Mesendoderm (in vitro differentiated cells): Measurements from ENCODE around the gene VAMP1.
"Not testable (repeated sequence)": the region's sequence is repeated elsewhere in the genome, so short reads cannot be mapped to it uniquely, and the experiment has no call there.

Source experiments
- DNase-seq: peaks from one replicate; pipeline ENCODE4 v3.0.0; 2013
- H2AK5ac ChIP-seq: 2 replicates; pipeline ENCODE4 v1.6.1; 2013; ENCODE audit warnings: low read length, inconsistent platforms
- H2BK120ac ChIP-seq: 2 replicates; pipeline ENCODE4 v1.6.1; 2013; ENCODE audit warnings: low read depth, mild to moderate bottlenecking, low read length, moderate library complexity, mixed read lengths
- H2BK15ac ChIP-seq: replicated peaks from 2 replicates; pipeline ENCODE4 v1.6.1; 2013; ENCODE audit warnings: low read depth, mild to moderate bottlenecking, moderate library complexity
- H2BK5ac ChIP-seq: 2 replicates; pipeline ENCODE4 v1.6.1; 2013; ENCODE audit warnings: low read length, inconsistent platforms
- H3K18ac ChIP-seq: 2 replicates; pipeline ENCODE4 v1.6.1; 2013; ENCODE audit warnings: mild to moderate bottlenecking, low read length, mixed read lengths
- H3K23ac ChIP-seq: one replicate; pipeline ENCODE4 v1.6.1; 2013; ENCODE audit warnings: low read length
- H3K27ac ChIP-seq: 2 replicates; pipeline ENCODE4 v1.5.1; 2013; ENCODE audit warnings: low read depth, mild to moderate bottlenecking, inconsistent platforms, low read length, moderate library complexity
- H3K27me3 ChIP-seq: 2 replicates; pipeline ENCODE4 v1.6.1; 2013; ENCODE audit warnings: low read length, control low read depth, mild to moderate bottlenecking, inconsistent platforms; ENCODE audit not compliant: insufficient read depth, poor library complexity
- H3K36me3 ChIP-seq: 2 replicates; pipeline ENCODE4 v1.6.1; 2013; ENCODE audit warnings: low read length, inconsistent platforms; ENCODE audit not compliant: control insufficient read depth, insufficient read depth
- H3K4ac ChIP-seq: one replicate; pipeline ENCODE4 v1.6.1; 2013; ENCODE audit warnings: low read depth, mild to moderate bottlenecking, low read length, moderate library complexity
- H3K4me1 ChIP-seq: 2 replicates; pipeline ENCODE4 v1.6.1; 2013; ENCODE audit warnings: low read depth, low read length, inconsistent platforms; ENCODE audit not compliant: control insufficient read depth
- H3K4me2 ChIP-seq: 2 replicates; pipeline ENCODE4 v1.6.1; 2013; ENCODE audit warnings: low read length
- H3K4me3 ChIP-seq: 2 replicates; pipeline ENCODE4 v1.5.1; 2013; ENCODE audit warnings: mild to moderate bottlenecking, low read length
- H3K56ac ChIP-seq: one replicate; pipeline ENCODE4 v1.6.1; 2013; ENCODE audit warnings: low read length
- H3K79me1 ChIP-seq: 2 replicates; pipeline ENCODE4 v1.6.1; 2013; ENCODE audit warnings: low read length, inconsistent platforms
- H3K79me2 ChIP-seq: 2 replicates; pipeline ENCODE4 v1.6.1; 2013; ENCODE audit warnings: mild to moderate bottlenecking, low read length; ENCODE audit not compliant: control insufficient read depth, insufficient read depth
- H3K9ac ChIP-seq: 2 replicates; pipeline ENCODE4 v1.6.1; 2013; ENCODE audit warnings: low read length, inconsistent platforms
- H4K5ac ChIP-seq: one replicate; pipeline ENCODE4 v1.6.1; 2013; ENCODE audit warnings: low read length
- H4K8ac ChIP-seq: one replicate; pipeline ENCODE4 v1.6.1; 2013; ENCODE audit warnings: low read depth, mild to moderate bottlenecking, control low read depth, low read length, moderate library complexity
- whole genome bisulfite sequencing: extraction: QIAGEN DNeasy Blood & Tissue Kit; methylation state at CpG from one replicate; pipeline ENCODE4 v1.1.7; 2013; ENCODE audit warnings: low lambda C conversion rate, missing lambda C conversion rate; ENCODE audit not compliant: insufficient coverage; ENCODE audit errors: extremely low coverage; 5-methylcytosine and 5-hydroxymethylcytosine counted together

The VAMP1 gene

DNA sequence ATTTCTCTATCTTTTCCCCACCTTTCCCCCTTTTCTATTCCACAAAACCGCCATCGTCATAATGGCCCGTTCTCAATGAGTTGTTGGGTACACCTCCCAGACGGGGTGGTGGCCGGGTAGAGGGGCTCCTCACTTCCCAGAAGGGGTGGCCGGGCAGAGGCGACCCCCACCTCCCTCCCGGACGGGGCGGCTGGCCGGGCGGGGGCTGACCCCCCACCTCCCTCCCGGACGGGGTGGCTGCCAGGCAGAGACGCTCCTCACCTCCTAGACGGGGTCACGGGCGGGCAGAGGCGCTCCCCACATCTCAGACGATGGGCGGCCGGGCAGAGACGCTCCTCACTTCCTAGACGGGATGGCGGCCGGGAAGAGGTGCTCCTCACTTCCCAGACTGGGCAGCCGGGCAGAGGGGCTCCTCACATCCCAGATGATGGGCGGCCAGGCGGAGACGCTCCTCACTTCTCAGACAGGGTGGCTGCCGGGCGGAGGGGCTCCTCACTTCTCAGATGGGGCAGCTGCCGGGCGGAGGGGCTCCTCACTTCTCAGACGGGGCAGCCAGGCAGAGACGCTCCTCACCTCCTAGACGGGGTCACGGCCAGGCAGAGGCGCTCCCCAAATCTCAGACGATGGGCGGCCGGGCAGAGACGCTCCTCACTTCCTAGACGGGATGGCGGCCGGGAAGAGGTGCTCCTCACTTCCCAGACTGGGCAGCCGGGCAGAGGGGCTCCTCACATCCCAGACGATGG, 4.9 kb upstream of the VAMP1 start:
- H2AK5ac ChIP-seq, H3K79me2 ChIP-seq, H3K56ac ChIP-seq, H3K4me2 ChIP-seq, H2BK5ac ChIP-seq, H2BK15ac ChIP-seq, H3K9ac ChIP-seq, H3K79me1 ChIP-seq, H3K4me1 ChIP-seq, H3K36me3 ChIP-seq, H2BK120ac ChIP-seq, H3K23ac ChIP-seq, H4K8ac ChIP-seq, H3K4ac ChIP-seq, H3K18ac ChIP-seq, H3K4me3 ChIP-seq, DNase-seq, H3K27me3 ChIP-seq, H3K27ac ChIP-seq, H4K5ac ChIP-seq: not testable (repeated sequence)
- WGBS: no CpG with 5 or more reads among the region's 48 CpGs

DNA sequence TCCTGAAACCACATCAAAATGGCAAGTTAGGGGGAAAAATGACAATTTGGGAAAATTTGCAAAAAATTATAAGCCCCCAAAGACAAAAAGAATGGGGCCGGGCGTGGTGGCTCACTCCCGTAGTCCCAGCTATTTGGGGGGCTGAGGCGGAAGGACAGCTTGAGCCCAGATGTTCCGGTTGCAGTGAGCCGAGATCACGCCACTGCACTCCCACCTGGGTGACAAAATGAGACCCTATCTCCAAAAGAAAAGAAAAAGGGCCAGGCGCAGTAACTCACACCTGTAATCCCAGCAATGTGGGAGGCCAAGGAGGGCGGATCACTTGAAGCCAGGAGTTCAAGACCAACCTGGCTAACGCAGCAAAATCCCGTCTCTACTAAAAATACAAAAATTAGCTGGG, 2.0 kb upstream of the VAMP1 start:
- no peak overlapping the region for H2AK5ac ChIP-seq
- no peak overlapping the region for H3K9ac ChIP-seq

DNA sequence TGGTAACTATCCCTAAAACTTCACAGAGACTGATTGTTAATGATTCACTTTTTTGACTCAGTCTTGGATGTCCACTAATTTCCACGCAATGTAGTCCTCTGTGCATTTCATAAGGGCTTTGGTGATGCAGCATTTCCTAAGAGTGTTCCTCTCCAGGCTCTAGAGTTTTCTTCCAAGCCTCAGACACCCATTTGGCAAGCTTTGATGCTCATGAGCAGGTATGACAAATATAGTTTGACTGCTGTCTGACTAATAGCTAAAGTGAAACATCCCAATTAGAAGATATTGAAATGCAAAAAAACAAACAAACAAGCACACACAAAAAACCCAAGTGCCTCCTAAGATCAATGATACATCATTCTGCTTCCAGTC, 1.5 kb upstream of the VAMP1 start:
- H3K4me3 ChIP-seq: no peak overlapping the region
- no peak overlapping the region for H4K5ac ChIP-seq
- no peaks in the 10 kb centered on the region for H3K27me3 ChIP-seq
- peaks cover 9% of the 10 kb centered on the region for H3K79me1 ChIP-seq
- no peak for DNase-seq
- no peak overlapping the region for H2BK5ac ChIP-seq
- no peak overlapping the region for H3K56ac ChIP-seq
- H2BK15ac ChIP-seq: no peak overlapping the region
- H2AK5ac ChIP-seq: no peak overlapping the region
- peaks cover 2% of the 10 kb centered on the region for H3K79me2 ChIP-seq
- H3K4me1 ChIP-seq: peaks cover 4% of the 10 kb centered on the region
- H3K27ac ChIP-seq: no peak overlapping the region
- WGBS: no CpG with 5 or more reads among the region's 1 CpG
- H3K23ac ChIP-seq: no peak overlapping the region
- no peak overlapping the region for H2BK120ac ChIP-seq
- H3K36me3 ChIP-seq: no peaks in the 10 kb centered on the region
- peak overlapping the region; percentile 2 for H4K8ac ChIP-seq
- H3K4ac ChIP-seq: no peak overlapping the region
- H3K18ac ChIP-seq: no peak overlapping the region
- H3K4me2 ChIP-seq: no peak overlapping the region
- H3K9ac ChIP-seq: no peak overlapping the region

More for the DNA sequence above, 2.0 kb upstream of the VAMP1 start:
- Histone ChIP-seq H3K79me2 (peaks cover 2% of the 10 kb centered on the region), H3K56ac (no peak overlapping the region), H3K27ac (no peak overlapping the region), H3K18ac (no peak overlapping the region), H3K27me3 (no peaks in the 10 kb centered on the region), H4K8ac (no peak overlapping the region), H4K5ac (no peak overlapping the region), H2BK120ac (no peak overlapping the region), H3K4ac (no peak overlapping the region), H3K4me3 (no peak overlapping the region), H3K36me3 (no peaks in the 10 kb centered on the region), H2BK15ac (no peak overlapping the region), H3K79me1 (peaks cover 9% of the 10 kb centered on the region), H3K4me1 (peaks cover 4% of the 10 kb centered on the region), H3K23ac (no peak overlapping the region), H3K4me2 (no peak overlapping the region), H2BK5ac (no peak overlapping the region)
- WGBS: no CpG with 5 or more reads among the region's 11 CpGs
- DNase-seq: no peak

DNA sequence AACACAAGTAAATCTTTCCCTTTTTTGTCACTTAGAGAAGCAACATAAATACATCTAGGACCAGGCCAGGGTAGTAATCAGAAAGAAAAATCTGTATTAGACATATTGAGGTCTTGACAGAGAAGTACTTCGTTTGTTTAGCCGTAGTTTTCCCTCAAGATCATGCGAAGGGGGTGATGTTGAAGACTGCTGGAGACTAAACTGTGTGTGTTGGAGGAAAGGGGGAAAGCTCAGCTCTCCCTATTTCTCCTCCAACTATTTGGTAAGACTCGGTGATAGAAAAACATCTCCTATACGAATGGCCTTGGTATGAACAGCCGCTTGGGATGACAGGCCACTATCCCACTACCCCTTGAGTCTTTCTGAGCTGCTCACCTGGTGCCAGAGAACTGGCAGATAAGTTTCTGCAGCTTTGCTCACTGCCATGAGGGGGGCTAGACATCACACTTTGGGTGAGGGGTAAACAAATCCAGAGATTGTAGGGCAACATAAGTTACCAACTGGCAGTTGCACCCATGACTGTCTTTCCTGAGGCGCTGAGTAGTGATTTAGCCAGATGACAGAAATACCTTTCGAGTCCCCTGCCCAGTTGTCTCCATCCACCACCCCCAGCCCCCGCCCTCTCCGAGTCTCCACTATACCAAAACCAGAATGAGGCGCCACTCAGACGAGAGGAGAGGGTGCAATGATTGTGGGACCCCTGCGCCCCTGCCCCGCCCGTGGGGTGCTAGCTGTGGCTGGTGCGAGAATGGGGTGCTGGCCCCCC, 685 bp downstream of the VAMP1 start:
- H2BK120ac ChIP-seq: no peak overlapping the region
- no CpG with 5 or more reads among the region's 16 CpGs for WGBS
- peak overlapping the region; percentile 22 for H2AK5ac ChIP-seq
- H3K4me1 ChIP-seq: peaks cover 4% of the 10 kb centered on the region
- peaks cover 2% of the 10 kb centered on the region for H3K79me2 ChIP-seq
- no peak overlapping the region for H2BK15ac ChIP-seq
- peaks cover 2% of the 10 kb centered on the region for H3K36me3 ChIP-seq
- peak overlapping the region; percentile 74 for H3K4me3 ChIP-seq
- no peak overlapping the region for H4K8ac ChIP-seq
- H3K4ac ChIP-seq: no peak overlapping the region
- H3K4me2 ChIP-seq: peak overlapping the region; percentile 77
- peak overlapping the region; percentile 5 for H3K27ac ChIP-seq
- H2BK5ac ChIP-seq: no peak overlapping the region
- peaks cover 9% of the 10 kb centered on the region for H3K79me1 ChIP-seq
- peak; percentile 43 for DNase-seq
- no peak overlapping the region for H3K23ac ChIP-seq
- no peaks in the 10 kb centered on the region for H3K27me3 ChIP-seq
- peak overlapping the region; percentile 87 for H3K9ac ChIP-seq
- H4K5ac ChIP-seq: no peak overlapping the region
- peak overlapping the region; percentile 54 for H3K18ac ChIP-seq
- peak overlapping the region; percentile 93 for H3K56ac ChIP-seq

DNA sequence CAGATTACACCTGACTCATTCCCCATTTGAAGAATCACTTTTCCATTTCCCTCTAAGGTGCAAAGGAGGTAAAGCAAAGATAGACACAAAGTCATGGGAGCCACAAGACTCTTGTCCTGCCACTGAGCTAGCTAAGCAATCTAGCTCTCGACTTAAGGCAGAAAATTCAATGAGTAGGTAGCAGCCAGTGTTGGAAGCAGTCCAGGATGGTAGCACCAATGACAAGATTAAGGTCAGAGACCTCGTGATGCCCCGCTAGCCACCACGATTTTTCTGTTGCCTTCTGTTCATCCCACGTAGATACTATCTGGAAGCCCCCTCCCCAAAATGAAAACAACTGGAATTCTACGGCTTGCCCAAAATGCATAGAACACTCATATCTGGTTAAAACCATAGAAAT, 1.4 kb downstream of the VAMP1 start:
- no peak overlapping the region for H3K27ac ChIP-seq
- no peak overlapping the region for H3K9ac ChIP-seq
- H3K79me2 ChIP-seq: peaks cover 2% of the 10 kb centered on the region
- H3K27me3 ChIP-seq: no peaks in the 10 kb centered on the region
- H2BK15ac ChIP-seq: no peak overlapping the region
- H2BK120ac ChIP-seq: no peak overlapping the region
- H3K4me3 ChIP-seq: no peak overlapping the region
- H3K4me2 ChIP-seq: no peak overlapping the region
- peaks cover 9% of the 10 kb centered on the region for H3K79me1 ChIP-seq
- no peak overlapping the region for H3K23ac ChIP-seq
- no peak overlapping the region for H2BK5ac ChIP-seq
- DNase-seq: no peak
- H4K5ac ChIP-seq: no peak overlapping the region
- no peak overlapping the region for H3K4ac ChIP-seq
- H3K36me3 ChIP-seq: peaks cover 9% of the 10 kb centered on the region
- H2AK5ac ChIP-seq: no peak overlapping the region
- H3K4me1 ChIP-seq: peaks cover 4% of the 10 kb centered on the region
- no peak overlapping the region for H4K8ac ChIP-seq
- no CpG with 5 or more reads among the region's 6 CpGs for WGBS
- no peak overlapping the region for H3K18ac ChIP-seq
- H3K56ac ChIP-seq: no peak overlapping the region
